ENCODE measurements around the gene TMEM95. TPM values are rescaled to one million over a fixed set of nuclear protein-coding genes. Genes with fewer than 3 reads are reported as not detected.
"Not testable (repeated sequence)": the region's sequence is repeated elsewhere in the genome, so short reads cannot be mapped to it uniquely, and the experiment has no call there.

The TMEM95 gene
- total RNA-seq, 6 experiments from 2014 or later = not detected

GRCh38 chr17:7336240-7337175 is 18.4 kb upstream of the TMEM95 start, which contains the start of gene ACAP1:
Gene ACAP1, plus strand, starts transcription at chr17:7336529. Its CDS starts 206 bp downstream, at chr17:7336735.
- Mint-ChIP-seq H3K27ac (no peak within 1 kb of the TSS), H3K4me1 (ENCODE audit: low read depth) (no peaks in the 10 kb centered on the region)
- no peak for TF ChIP-seq CTCF (IDR thresholded peaks at IDR 0.05)

GRCh38 chr17:7337600-7337999 is 17.4 kb upstream of the TMEM95 start:
- not testable (repeated sequence) for H3K9me3 Mint-ChIP-seq; H3K4me1 Mint-ChIP-seq (ENCODE audit: low read depth); DNase-seq; H3K27ac Mint-ChIP-seq; H3K36me3 Mint-ChIP-seq (ENCODE audit: low read depth); H3K4me3 Mint-ChIP-seq
- H3K27me3 Mint-ChIP-seq (ENCODE audit: insufficient read depth) = peaks cover 23% of the 10 kb centered on the region

More at GRCh38 chr17:7336240-7337175, 18.4 kb upstream of the TMEM95 start, which contains the start of gene ACAP1:
- no peak for DNase-seq
- Mint-ChIP-seq H3K27me3 (ENCODE audit: insufficient read depth) (peaks cover 22% of the 10 kb centered on the region), H3K4me3 (no peak within 1 kb of the TSS), H3K9me3 (no peaks in the 10 kb centered on the region), H3K36me3 (ENCODE audit: low read depth) (peaks cover 2% of the 10 kb centered on the region; the same call in 1 of the 2 replicates)

- H3K4me3 Mint-ChIP-seq = no peak overlapping the region
- DNase-seq = no peak
- no peak overlapping the region for H3K27ac Mint-ChIP-seq
- no peaks in the 10 kb centered on the region for H3K4me1 Mint-ChIP-seq (ENCODE audit: low read depth)
- H3K9me3 Mint-ChIP-seq = no peaks in the 10 kb centered on the region
- H3K36me3 Mint-ChIP-seq (ENCODE audit: low read depth) = peaks cover 4% of the 10 kb centered on the region; the same call in 1 of the 2 replicates
- H3K27me3 Mint-ChIP-seq (ENCODE audit: insufficient read depth) = peaks cover 29% of the 10 kb centered on the region
- TF ChIP-seq CTCF (IDR thresholded peaks at IDR 0.05) = no peak
These were observed 14.8 kb upstream of the TMEM95 start for GRCh38 chr17:7340179-7340578.

- Mint-ChIP-seq H3K27me3 (ENCODE audit: insufficient read depth) (peaks cover 22% of the 10 kb centered on the region), H3K36me3 (ENCODE audit: low read depth) (peaks cover 4% of the 10 kb centered on the region; the same call in 1 of the 2 replicates)
- TF ChIP-seq CTCF (IDR thresholded peaks at IDR 0.05) = no peak
These were observed 13.1 kb upstream of the TMEM95 start for GRCh38 chr17:7341842-7342241.

GRCh38 chr17:7343250-7343649 is 11.7 kb upstream of the TMEM95 start:
- no peak for DNase-seq
- Mint-ChIP-seq H3K9me3 (no peaks in the 10 kb centered on the region), H3K4me3 (no peak overlapping the region), H3K4me1 (ENCODE audit: low read depth) (no peaks in the 10 kb centered on the region; the same call in 1 of the 2 replicates), H3K27me3 (ENCODE audit: insufficient read depth) (peaks cover 17% of the 10 kb centered on the region), H3K27ac (no peak overlapping the region), H3K36me3 (ENCODE audit: low read depth) (peaks cover 4% of the 10 kb centered on the region; the same call in 1 of the 2 replicates)
- TF ChIP-seq CTCF (IDR thresholded peaks at IDR 0.05) = no peak

More at GRCh38 chr17:7341842-7342241, 13.1 kb upstream of the TMEM95 start:
- no peak overlapping the region for H3K27ac Mint-ChIP-seq
- H3K4me3 Mint-ChIP-seq = no peak overlapping the region
- no peaks in the 10 kb centered on the region for H3K4me1 Mint-ChIP-seq (ENCODE audit: low read depth)
- no peaks in the 10 kb centered on the region for H3K9me3 Mint-ChIP-seq
- no peak for DNase-seq
